ENCODE results near the gene SAMD7.

DNA sequence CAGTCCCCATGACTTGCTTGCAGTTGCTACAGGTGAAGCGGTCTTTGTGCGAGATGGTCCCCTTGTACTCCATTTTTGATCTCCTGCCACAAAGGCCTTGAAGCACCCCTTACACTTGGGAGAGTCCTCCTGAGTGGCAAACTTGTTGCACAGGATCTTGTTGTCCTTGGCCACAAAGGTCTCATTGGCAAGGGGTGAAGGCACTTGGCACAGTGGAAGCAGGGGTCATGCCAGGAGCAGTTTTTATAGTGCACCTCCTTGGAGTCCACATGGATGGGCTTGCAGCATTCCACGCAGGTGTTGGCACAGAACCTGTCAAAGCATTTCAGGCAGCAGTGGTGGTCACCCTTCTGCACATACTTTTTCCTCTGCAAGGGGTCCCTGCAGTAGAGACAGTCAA is 35.0 kb downstream of the SAMD7 start:
- TF ChIP-seq, protein P1, sequence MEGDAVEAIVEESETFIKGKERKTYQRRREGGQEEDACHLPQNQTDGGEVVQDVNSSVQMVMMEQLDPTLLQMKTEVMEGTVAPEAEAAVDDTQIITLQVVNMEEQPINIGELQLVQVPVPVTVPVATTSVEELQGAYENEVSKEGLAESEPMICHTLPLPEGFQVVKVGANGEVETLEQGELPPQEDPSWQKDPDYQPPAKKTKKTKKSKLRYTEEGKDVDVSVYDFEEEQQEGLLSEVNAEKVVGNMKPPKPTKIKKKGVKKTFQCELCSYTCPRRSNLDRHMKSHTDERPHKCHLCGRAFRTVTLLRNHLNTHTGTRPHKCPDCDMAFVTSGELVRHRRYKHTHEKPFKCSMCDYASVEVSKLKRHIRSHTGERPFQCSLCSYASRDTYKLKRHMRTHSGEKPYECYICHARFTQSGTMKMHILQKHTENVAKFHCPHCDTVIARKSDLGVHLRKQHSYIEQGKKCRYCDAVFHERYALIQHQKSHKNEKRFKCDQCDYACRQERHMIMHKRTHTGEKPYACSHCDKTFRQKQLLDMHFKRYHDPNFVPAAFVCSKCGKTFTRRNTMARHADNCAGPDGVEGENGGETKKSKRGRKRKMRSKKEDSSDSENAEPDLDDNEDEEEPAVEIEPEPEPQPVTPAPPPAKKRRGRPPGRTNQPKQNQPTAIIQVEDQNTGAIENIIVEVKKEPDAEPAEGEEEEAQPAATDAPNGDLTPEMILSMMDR (IDR thresholded peaks at IDR 0.05; ENCODE audit: low read depth, low read length) = no peak
- no peak for TF ChIP-seq POLR2A (IDR thresholded peaks at IDR 0.05; ENCODE audit: extremely low read depth, insufficient read length)
- no peak for TF ChIP-seq MYC (IDR thresholded peaks at IDR 0.05; ENCODE audit: low read depth, low read length)
- no peak for TF ChIP-seq MAX (IDR thresholded peaks at IDR 0.05; ENCODE audit: low read depth, low read length)

Data from NB4 (cell line).